Calu3 (cell line): ENCODE data around the gene OCA2. TPM values are rescaled to one million over a fixed set of nuclear protein-coding genes. Genes with fewer than 3 reads are reported as not detected.

Experiments used
- BruUV-seq: library from RNA; stranded (reverse); fragments of 400-500 nt; replicated peaks from 2 replicates; lab custom pipeline; 2021; lab: Mats Ljungman, UMichigan
- CTCF ChIA-PET: fragments of 300-600 bp; sonication (Branson Sonifier 250); formaldehyde crosslinking; loops from one replicate; lab custom pipeline; 2022; ENCODE audit warnings: antibody characterized with exemption; lab: Charles Lee
- DNase-seq: peaks from one replicate; pipeline ENCODE4 v3.0.0; 2022
- H3K27ac Mint-ChIP-seq: one replicate; pipeline ENCODE4 v1.8.0; 2022; ENCODE audit warnings: mixed read lengths; ENCODE audit not compliant: unreplicated experiment
- H3K27me3 Mint-ChIP-seq: one replicate; pipeline ENCODE4 v1.8.0; 2022; ENCODE audit warnings: mixed read lengths; ENCODE audit not compliant: unreplicated experiment
- H3K36me3 Mint-ChIP-seq: one replicate; pipeline ENCODE4 v1.8.0; 2022; ENCODE audit warnings: mild to moderate bottlenecking, moderate library complexity, mixed read lengths; ENCODE audit not compliant: insufficient read depth, unreplicated experiment
- H3K4me1 Mint-ChIP-seq: one replicate; pipeline ENCODE4 v1.8.0; 2022; ENCODE audit warnings: mild to moderate bottlenecking, low read depth, mixed read lengths; ENCODE audit not compliant: unreplicated experiment
- H3K4me3 Mint-ChIP-seq: one replicate; pipeline ENCODE4 v1.8.0; 2022; ENCODE audit warnings: mild to moderate bottlenecking, low read depth, moderate library complexity, mixed read lengths; ENCODE audit not compliant: unreplicated experiment
- H3K9me3 Mint-ChIP-seq: one replicate; pipeline ENCODE4 v1.8.0; 2022; ENCODE audit warnings: low read depth, mixed read lengths; ENCODE audit not compliant: unreplicated experiment
- CTCF ChIP-seq: fragments of 200-600 bp; IDR thresholded peaks from one replicate; pipeline ENCODE4 v1.8.0; 2022; ENCODE audit warnings: antibody characterized with exemption; ENCODE audit not compliant: unreplicated experiment
- intact Hi-C: fragments of 100-400 bp; cut with micrococcal nuclease; formaldehyde crosslinking; loops from one replicate; pipeline ENCODE4 v1.10.0; 2022; ENCODE audit not compliant: unreplicated experiment
- total RNA-seq: library from RNA; stranded (reverse); gene quantifications from 2 replicates; pipeline ENCODE4 v1.2.3, GENCODE V29; 2022

Gene OCA2
- total RNA-seq, 1 experiment from 2014 or later = not detected

- no peaks in the 10 kb centered on the region for H3K27me3 Mint-ChIP-seq
- no peaks in the 10 kb centered on the region for H3K4me1 Mint-ChIP-seq
- CTCF ChIA-PET = no interaction called here
- no peak for DNase-seq
- H3K9me3 Mint-ChIP-seq = no peaks in the 10 kb centered on the region
- no peak overlapping the region for H3K27ac Mint-ChIP-seq
- H3K36me3 Mint-ChIP-seq = no peaks in the 10 kb centered on the region
- no peak for TF ChIP-seq CTCF
- H3K4me3 Mint-ChIP-seq = no peak overlapping the region
- intact Hi-C loops = no loop called here
- BruUV-seq = no TSS peak
Observed at GRCh38 chr15:28081594-28081993, 17.5 kb downstream of the OCA2 start.

- no peaks in the 10 kb centered on the region for H3K36me3 Mint-ChIP-seq
- no peak for DNase-seq
- H3K27ac Mint-ChIP-seq = no peak overlapping the region
- intact Hi-C loops = no loop called here
- no TSS peak for BruUV-seq
- H3K4me1 Mint-ChIP-seq = no peaks in the 10 kb centered on the region
- H3K27me3 Mint-ChIP-seq = no peaks in the 10 kb centered on the region
- no peaks in the 10 kb centered on the region for H3K9me3 Mint-ChIP-seq
- CTCF ChIA-PET = no interaction called here
- no peak for TF ChIP-seq CTCF
- no peak overlapping the region for H3K4me3 Mint-ChIP-seq
Observed at GRCh38 chr15:28080386-28080785, 18.7 kb downstream of the OCA2 start.

- no peak for DNase-seq
- H3K4me1 Mint-ChIP-seq = no peaks in the 10 kb centered on the region
- no peak overlapping the region for H3K4me3 Mint-ChIP-seq
- no peaks in the 10 kb centered on the region for H3K27me3 Mint-ChIP-seq
- TF ChIP-seq CTCF = no peak
- intact Hi-C loops = no loop called here
- CTCF ChIA-PET = no interaction called here
- no peaks in the 10 kb centered on the region for H3K9me3 Mint-ChIP-seq
- no TSS peak for BruUV-seq
- H3K27ac Mint-ChIP-seq = no peak overlapping the region
- H3K36me3 Mint-ChIP-seq = no peaks in the 10 kb centered on the region
Observed at GRCh38 chr15:28079313-28079969, 19.7 kb downstream of the OCA2 start.

- intact Hi-C loops = no loop called here
- Mint-ChIP-seq H3K9me3 (no peaks in the 10 kb centered on the region), H3K4me3 (no peak overlapping the region), H3K27me3 (no peaks in the 10 kb centered on the region), H3K27ac (no peak overlapping the region), H3K36me3 (no peaks in the 10 kb centered on the region), H3K4me1 (no peaks in the 10 kb centered on the region)
- BruUV-seq = no TSS peak
- CTCF ChIA-PET = no interaction called here
- no peak for DNase-seq
- TF ChIP-seq CTCF = no peak
Observed at GRCh38 chr15:28078191-28078719, 20.9 kb downstream of the OCA2 start.
